ENCODE measurements around the gene FGF12.

The FGF12 gene

GRCh38 chr3:192260116-192261010 is 467.0 kb downstream of the FGF12 start:
- TF ChIP-seq REST (IDR thresholded peaks at IDR 0.05; ENCODE audit: insufficient read depth in 1 of 2, low read depth in 2 of 2, low read length in 2 of 2) = no peak
- no peak for TF ChIP-seq FOXP2 (optimal IDR thresholded peaks at IDR 0.05; ENCODE audit: borderline replicate concordance, extremely low read depth, extremely low read length, insufficient read depth)
- TF ChIP-seq POLR2AphosphoS5 (IDR thresholded peaks at IDR 0.05; ENCODE audit: low read depth, low read length) = no peak
- no peak for TF ChIP-seq SIN3A (IDR thresholded peaks at IDR 0.05; ENCODE audit: borderline replicate concordance, insufficient read depth, low read length)
- no peak for TF ChIP-seq TAF1 (IDR thresholded peaks at IDR 0.05; ENCODE audit: borderline replicate concordance, insufficient read depth, low read length)

- TF ChIP-seq POLR2AphosphoS5 (IDR thresholded peaks at IDR 0.05; ENCODE audit: low read depth, low read length) (no peak), SIN3A (IDR thresholded peaks at IDR 0.05; ENCODE audit: borderline replicate concordance, insufficient read depth, low read length) (no peak), REST (IDR thresholded peaks at IDR 0.05; ENCODE audit: insufficient read depth in 1 of 2, low read depth in 2 of 2, low read length in 2 of 2) (no peak), FOXP2 (optimal IDR thresholded peaks at IDR 0.05; ENCODE audit: borderline replicate concordance, extremely low read depth, extremely low read length, insufficient read depth) (no peak), TAF1 (IDR thresholded peaks at IDR 0.05; ENCODE audit: borderline replicate concordance, insufficient read depth, low read length) (no peak)
Measured at GRCh38 chr3:192259661-192260060, 467.7 kb downstream of the FGF12 start.

GRCh38 chr3:192258721-192259120 is 468.6 kb downstream of the FGF12 start:
- no peak for TF ChIP-seq REST (IDR thresholded peaks at IDR 0.05; ENCODE audit: insufficient read depth in 1 of 2, low read depth in 2 of 2, low read length in 2 of 2)
- TF ChIP-seq SIN3A (IDR thresholded peaks at IDR 0.05; ENCODE audit: borderline replicate concordance, insufficient read depth, low read length) = no peak

DNA sequence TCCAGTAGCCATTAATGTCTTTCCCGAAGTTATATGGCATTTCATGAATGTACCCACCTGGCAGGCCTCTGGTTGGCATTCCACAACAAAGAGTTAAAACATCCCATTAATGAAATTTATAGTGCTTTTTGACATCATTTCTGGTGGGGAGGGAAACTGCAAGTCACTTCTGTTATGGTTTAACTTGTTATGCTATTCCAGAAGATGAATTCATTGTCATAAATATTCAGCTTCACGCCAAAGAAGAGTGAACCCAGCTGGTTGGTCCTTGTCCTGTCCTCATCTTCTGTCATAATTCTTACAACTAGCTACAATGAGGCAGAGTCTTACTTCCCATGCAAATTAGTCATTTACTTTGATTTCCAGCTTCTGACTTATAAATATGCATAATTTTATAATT is 471.5 kb downstream of the FGF12 start:
- TF ChIP-seq SIN3A (IDR thresholded peaks at IDR 0.05; ENCODE audit: borderline replicate concordance, insufficient read depth, low read length) (no peak), REST (IDR thresholded peaks at IDR 0.05; ENCODE audit: insufficient read depth in 1 of 2, low read depth in 2 of 2, low read length in 2 of 2) (no peak), POLR2AphosphoS5 (IDR thresholded peaks at IDR 0.05; ENCODE audit: low read depth, low read length) (no peak), FOXP2 (optimal IDR thresholded peaks at IDR 0.05; ENCODE audit: borderline replicate concordance, extremely low read depth, extremely low read length, insufficient read depth) (no peak), TAF1 (IDR thresholded peaks at IDR 0.05; ENCODE audit: borderline replicate concordance, insufficient read depth, low read length) (no peak)
